GM19025 (cell line): ENCODE results near the gene CPVL.
"Not testable (repeated sequence)": the region's sequence is repeated elsewhere in the genome, so short reads cannot be mapped to it uniquely, and the experiment has no call there.

Experiments used
- ATAC-seq: cut with Tn5 transposase; IDR thresholded peaks from one replicate; pipeline ENCODE4 v1.9.1; 2021; ENCODE audit warnings: mild to moderate bottlenecking, low read depth, moderate library complexity; ENCODE audit not compliant: unreplicated experiment

Gene CPVL

GRCh38 chr7:29095631-29096445, 50.5 kb downstream of the CPVL start:
- no peak for ATAC-seq

DNA sequence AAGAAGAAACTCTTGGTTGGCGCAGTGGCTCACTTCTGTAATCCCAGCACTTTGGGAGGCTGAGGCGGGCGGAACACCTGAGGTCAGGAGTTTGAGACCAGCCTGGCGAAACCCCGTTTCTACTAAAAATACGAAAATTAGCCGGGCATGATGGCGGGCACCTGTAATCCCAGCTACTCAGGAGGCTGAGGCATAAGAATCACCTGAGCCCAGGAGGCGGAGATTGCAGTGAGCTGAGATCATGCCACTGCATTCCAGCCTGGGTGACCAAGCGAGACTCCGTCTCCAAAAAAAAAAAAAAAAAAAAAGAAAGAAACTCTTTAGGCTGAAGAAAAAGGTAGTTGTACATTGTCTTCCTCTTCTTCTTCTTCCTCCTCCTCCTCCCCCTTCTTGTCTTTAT, 53.2 kb downstream of the CPVL start:
- ATAC-seq: not testable (repeated sequence)

DNA sequence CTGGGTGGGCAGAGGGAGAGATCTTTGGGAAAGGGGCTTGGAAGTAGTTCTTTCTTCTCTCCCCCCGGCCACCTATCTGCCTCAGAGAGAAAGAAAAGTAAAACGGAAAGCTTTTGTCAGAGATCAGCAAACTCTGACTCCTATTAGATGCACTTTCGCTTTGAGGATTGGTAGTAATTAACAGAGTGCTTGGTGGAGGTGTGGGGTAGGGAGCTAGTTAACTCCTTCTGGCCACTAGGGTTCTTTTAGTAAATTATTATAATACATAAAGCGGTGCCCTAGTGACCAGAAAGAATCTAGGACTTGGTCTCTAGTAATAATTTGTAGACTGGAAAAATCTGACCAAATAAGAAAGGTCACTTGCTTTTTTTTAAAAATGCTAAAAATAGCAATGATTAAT, 54.6 kb downstream of the CPVL start:
- ATAC-seq: peak; percentile 67

GRCh38 chr7:29090836-29091601, 55.3 kb downstream of the CPVL start:
- ATAC-seq: no peak

DNA sequence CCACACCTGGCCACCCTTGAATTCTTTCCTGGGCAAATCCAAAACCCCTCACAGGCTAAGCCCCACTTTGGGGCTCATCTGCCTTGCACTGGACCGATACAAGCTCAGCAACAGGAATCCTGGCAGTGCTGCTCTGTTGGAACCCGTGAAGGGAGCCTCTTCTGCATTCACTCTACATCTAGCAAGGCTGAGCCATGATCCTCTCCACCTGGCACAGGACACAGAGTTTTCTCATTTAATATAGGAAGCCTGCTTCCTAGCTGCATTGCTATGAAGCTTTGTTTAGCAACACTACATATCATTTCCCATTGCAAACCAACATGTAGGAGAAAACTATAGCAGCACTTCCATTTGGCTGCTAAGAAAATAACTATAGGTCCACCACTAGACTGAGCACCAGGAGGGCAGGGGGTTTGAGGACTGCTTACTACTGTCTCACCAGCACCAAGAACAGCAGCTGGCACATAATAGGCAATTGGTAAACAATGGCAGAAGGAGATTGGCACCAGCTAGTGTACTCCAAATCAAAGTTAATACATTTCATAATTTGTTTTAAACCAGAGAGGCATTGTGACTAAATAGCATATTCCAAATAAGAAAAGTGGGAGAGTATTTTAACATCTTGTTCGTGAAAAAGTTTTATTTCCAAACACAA, 56.1 kb downstream of the CPVL start:
- ATAC-seq: no peak

GRCh38 chr7:29087840-29088170, 58.5 kb downstream of the CPVL start:
- ATAC-seq: no peak

- ATAC-seq: no peak
Measured at GRCh38 chr7:29086545-29086944, 59.8 kb downstream of the CPVL start.

- ATAC-seq: peak; percentile 63
Measured at GRCh38 chr7:29084832-29085231, 61.5 kb downstream of the CPVL start.

GRCh38 chr7:29080803-29081202, 65.5 kb downstream of the CPVL start:
- ATAC-seq: no peak

GRCh38 chr7:29078311-29079260, 67.8 kb downstream of the CPVL start:
- ATAC-seq: no peak

DNA sequence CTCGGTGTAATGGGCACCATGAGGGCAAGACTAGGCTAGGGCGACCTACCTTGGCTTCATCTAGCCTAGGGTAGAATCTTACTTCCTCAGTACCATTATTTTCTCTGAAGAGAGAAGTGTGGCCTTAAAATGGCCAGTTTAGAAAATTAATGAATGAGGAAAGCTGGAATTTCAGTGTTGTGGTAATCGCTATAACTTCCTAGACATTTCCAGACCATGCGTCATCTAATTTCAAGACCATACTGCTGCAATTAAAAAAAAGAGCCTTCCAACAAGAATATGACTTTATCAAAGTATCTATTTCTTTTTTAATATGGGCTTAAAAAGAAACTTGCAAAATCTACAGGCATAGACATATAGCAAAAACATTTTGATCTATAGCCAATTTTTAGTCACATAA, 68.5 kb downstream of the CPVL start:
- no peak for ATAC-seq

DNA sequence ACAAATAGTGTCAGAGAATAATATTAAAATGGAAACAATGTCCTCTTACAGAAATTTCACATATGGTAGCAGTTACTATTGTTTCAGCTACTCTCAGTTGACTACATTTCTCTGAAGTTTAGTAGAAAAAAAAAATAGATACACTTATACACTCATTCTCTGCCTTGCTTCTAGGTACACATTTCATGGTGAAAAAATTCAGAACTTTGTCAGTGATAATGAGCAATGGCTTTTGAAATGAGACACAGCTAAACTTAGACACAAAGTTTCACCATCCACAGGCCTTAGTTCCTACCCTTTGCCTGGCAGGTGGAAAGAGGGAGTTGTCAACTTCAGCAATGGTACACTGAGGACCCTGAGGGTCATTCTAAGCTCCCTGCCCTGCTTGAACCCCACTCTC, 69.2 kb downstream of the CPVL start:
- ATAC-seq: no peak

DNA sequence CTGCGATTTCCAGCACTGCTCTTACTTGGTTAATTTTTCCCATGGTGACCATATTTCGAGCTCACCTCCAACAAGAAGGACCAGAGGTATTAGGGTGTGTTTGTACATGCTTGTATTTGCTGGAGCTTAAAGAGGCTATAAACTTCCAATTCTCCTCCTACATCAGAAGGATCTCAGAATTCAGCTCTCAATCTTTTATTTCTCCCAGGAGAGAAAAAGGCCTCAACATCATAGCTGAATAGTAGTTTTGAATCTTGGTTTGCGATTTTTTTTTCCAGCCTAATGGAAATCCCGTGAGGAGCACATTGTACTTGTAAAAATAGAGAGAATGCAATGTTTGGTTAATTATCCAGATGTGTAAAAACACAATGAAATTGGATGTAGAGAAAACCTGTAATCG, 69.7 kb downstream of the CPVL start:
- no peak for ATAC-seq

GRCh38 chr7:29075606-29076005, 70.7 kb downstream of the CPVL start:
- ATAC-seq: no peak

DNA sequence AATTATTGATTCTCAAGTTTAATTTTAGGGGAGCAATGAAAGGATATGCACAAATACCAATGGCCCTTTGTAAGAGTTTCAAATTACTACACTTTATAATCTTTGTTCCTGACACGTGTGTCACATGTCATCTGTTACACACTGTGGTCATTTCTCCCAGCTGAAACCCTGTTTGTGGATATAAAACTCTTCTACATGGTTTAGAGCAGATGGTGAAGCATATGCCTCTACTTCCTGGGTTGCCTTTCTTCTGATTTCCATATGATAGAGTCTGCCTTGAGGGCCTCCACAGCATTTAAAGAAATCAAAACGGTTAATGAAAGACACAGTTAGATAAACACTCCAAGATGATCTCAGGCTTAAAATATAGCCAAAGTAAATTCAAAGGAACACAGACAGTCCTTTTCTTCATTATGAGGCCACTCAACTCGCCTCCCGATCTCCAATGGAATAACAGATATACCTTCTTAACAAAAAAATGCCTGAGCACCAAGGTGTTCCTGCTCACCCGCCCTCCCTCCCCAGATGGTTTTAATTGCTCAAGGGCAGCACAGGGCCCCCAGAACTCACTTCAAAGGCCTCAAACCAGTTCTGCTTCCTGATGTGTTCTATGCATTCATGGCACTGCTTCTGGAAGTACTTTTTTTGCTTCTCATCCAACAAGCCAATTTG, 75.0 kb downstream of the CPVL start:
- ATAC-seq: no peak

- no peak for ATAC-seq
Measured at GRCh38 chr7:29066641-29067040, 79.7 kb downstream of the CPVL start.

GRCh38 chr7:29065181-29065857, 81.0 kb downstream of the CPVL start:
- ATAC-seq: no peak

DNA sequence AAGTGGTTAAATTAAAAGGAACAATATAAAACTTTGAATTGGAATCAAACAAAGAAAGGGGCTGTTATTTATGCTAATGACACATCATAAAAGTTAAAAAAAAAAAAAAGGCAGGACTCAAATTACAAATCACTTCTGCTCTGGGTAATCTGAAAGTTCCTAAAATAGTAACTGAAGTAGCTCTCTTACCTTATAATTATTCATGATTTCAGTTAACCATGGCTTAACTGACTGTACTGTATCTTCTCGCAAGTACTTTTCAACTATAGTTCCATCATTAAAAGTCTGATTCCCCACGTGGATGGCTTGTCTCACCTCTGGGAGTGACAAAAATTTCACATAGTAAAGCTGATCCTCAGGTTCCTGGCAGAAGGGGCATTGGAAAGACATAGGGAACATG, 82.5 kb downstream of the CPVL start:
- ATAC-seq: no peak

- ATAC-seq: no peak
Measured at GRCh38 chr7:29063236-29063635, 83.1 kb downstream of the CPVL start.
